HepG2 (cell line): ENCODE data around the gene OPTN. TPM values are rescaled to one million over a fixed set of nuclear protein-coding genes. Genes with fewer than 3 reads are reported as not detected.

Experiments
- GABPB1 ChIP-seq: IDR thresholded peaks from 2 replicates; pipeline ENCODE4 v1.6.1; 2016; ENCODE audit warnings: mild to moderate bottlenecking, missing genetic modification reagents, moderate library complexity, missing compliant biosample characterization
- GPBP1L1 ChIP-seq: sonication (generic); formaldehyde crosslinking; IDR thresholded peaks from 2 replicates; pipeline ENCODE4 v1.5.0; 2020; ENCODE audit warnings: mild to moderate bottlenecking, missing genetic modification reagents
- HNRNPK ChIP-seq: fragments of 200-400 bp; formaldehyde crosslinking; IDR thresholded peaks from 2 replicates; pipeline ENCODE4 v1.6.1; 2018; ENCODE audit warnings: low read length, low read depth, moderate library complexity, mild to moderate bottlenecking; ENCODE audit not compliant: poor library complexity, severe bottlenecking
- KLF6 ChIP-seq: IDR thresholded peaks from 2 replicates; pipeline ENCODE4 v1.8.0; 2016; ENCODE audit warnings: missing biosample characterization, missing genetic modification reagents
- MIER3 ChIP-seq: IDR thresholded peaks from 2 replicates; pipeline ENCODE4 v1.6.1; 2016; ENCODE audit warnings: missing compliant biosample characterization, borderline replicate concordance
- NFKB2 ChIP-seq: sonication (generic); formaldehyde crosslinking; IDR thresholded peaks from 2 replicates; pipeline ENCODE4 v1.4.0; 2020; ENCODE audit warnings: missing genetic modification reagents, borderline replicate concordance
- NKX3-1 ChIP-seq: sonication (generic); formaldehyde crosslinking; IDR thresholded peaks from 2 replicates; pipeline ENCODE4 v1.5.0; 2020; ENCODE audit warnings: missing genetic modification reagents
- NR3C1 ChIP-seq: sonication (generic); formaldehyde crosslinking; IDR thresholded peaks from 2 replicates; pipeline ENCODE4 v1.4.0; 2020; ENCODE audit warnings: missing genetic modification reagents
- RFX3 ChIP-seq: IDR thresholded peaks from 2 replicates; pipeline ENCODE4 v1.6.1; 2016; ENCODE audit warnings: missing biosample characterization, missing genetic modification reagents
- TOE1 ChIP-seq: sonication (generic); formaldehyde crosslinking; IDR thresholded peaks from 2 replicates; pipeline ENCODE4 v1.4.0; 2020; ENCODE audit warnings: mild to moderate bottlenecking, missing genetic modification reagents
- YEATS2 ChIP-seq: sonication (generic); formaldehyde crosslinking; IDR thresholded peaks from 2 replicates; pipeline ENCODE4 v1.4.0; 2020; ENCODE audit warnings: missing genetic modification reagents, borderline replicate concordance
- ZFP82 ChIP-seq: sonication (generic); formaldehyde crosslinking; IDR thresholded peaks from 2 replicates; pipeline ENCODE4 v1.5.1; 2020; ENCODE audit warnings: mild to moderate bottlenecking, missing genetic modification reagents, borderline replicate concordance
- ZGPAT ChIP-seq: IDR thresholded peaks from 2 replicates; pipeline ENCODE4 v1.6.1; 2016; ENCODE audit warnings: mild to moderate bottlenecking
- ZNF224 ChIP-seq: sonication (generic); formaldehyde crosslinking; IDR thresholded peaks from 2 replicates; pipeline ENCODE4 v1.5.0; 2020; ENCODE audit warnings: mild to moderate bottlenecking, missing genetic modification reagents
- ZNF790 ChIP-seq: sonication (generic); formaldehyde crosslinking; IDR thresholded peaks from 2 replicates; pipeline ENCODE4 v1.8.0; 2022; ENCODE audit warnings: missing genetic modification reagents, mild to moderate bottlenecking, borderline replicate concordance
- polyA plus RNA-seq, 8 experiments: library from polyadenylated mRNA; depleted of rRNA in 3 of 8; stranded (reverse) in 7 of 8; unstranded in 1 of 8; fragments of >200 nt; fragmentation: Illumina TruSeq in 4 of 8; extraction: Trizol in 4 of 8; gene quantifications; 2 replicates each; pipeline versions ENCODE4 v1.2.1 to v1.2.3, GENCODE V29; 2011 to 2016; ENCODE audit warnings: low read depth in 4 of 8, missing spikeins in 1 of 8, mixed read lengths in 1 of 8; ENCODE audit not compliant: insufficient read depth in 1 of 8
- total RNA-seq, 5 experiments: library from RNA; depleted of rRNA; stranded (reverse); fragments of >200 nt; fragmentation: Illumina TruSeq; extraction: Trizol; gene quantifications; 2 replicates each; pipeline ENCODE4 v1.2.3, GENCODE V29; 2016; ENCODE audit warnings: low read depth in 1 of 5
- TF ChIP-seq, protein P1 (sequence below): sonication (generic); formaldehyde crosslinking; IDR thresholded peaks from 2 replicates; pipeline ENCODE4 v1.4.0; 2020; ENCODE audit warnings: missing genetic modification reagents
- TF ChIP-seq, protein P2 (sequence below): sonication (generic); formaldehyde crosslinking; IDR thresholded peaks from 2 replicates; pipeline ENCODE4 v1.8.0; 2022; ENCODE audit warnings: mild to moderate bottlenecking, missing genetic modification reagents, moderate library complexity
- TF ChIP-seq, protein P3 (sequence below): sonication (generic); formaldehyde crosslinking; IDR thresholded peaks from 2 replicates; pipeline ENCODE4 v1.5.0; 2020; ENCODE audit warnings: mild to moderate bottlenecking, missing genetic modification reagents, moderate library complexity
- TF ChIP-seq, protein P4 (sequence below): sonication (generic); formaldehyde crosslinking; IDR thresholded peaks from 2 replicates; pipeline ENCODE4 v1.4.0; 2020; ENCODE audit warnings: missing genetic modification reagents; ENCODE audit errors: not compliant biosample characterization
- TF ChIP-seq, protein P5 (sequence below): sonication (generic); formaldehyde crosslinking; IDR thresholded peaks from 2 replicates; pipeline ENCODE4 v1.4.0; 2020; ENCODE audit warnings: missing genetic modification reagents, borderline replicate concordance

Gene OPTN
- total and polyA plus RNA-seq, 2 of the 13 experiments (the other 11 are each of a cell fraction or from before 2014, with no cell fraction given), result 13.4 to 46.6 TPM

GRCh38 chr10:13080643-13081042 lies 19.3 kb upstream of the OPTN start (continued):
- TF ChIP-seq, protein P1, sequence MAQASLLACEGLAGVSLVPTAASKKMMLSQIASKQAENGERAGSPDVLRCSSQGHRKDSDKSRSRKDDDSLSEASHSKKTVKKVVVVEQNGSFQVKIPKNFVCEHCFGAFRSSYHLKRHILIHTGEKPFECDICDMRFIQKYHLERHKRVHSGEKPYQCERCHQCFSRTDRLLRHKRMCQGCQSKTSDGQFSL (CRISPR knock-in tag), result no peak
- no peak for TF ChIP-seq ZNF224 (CRISPR knock-in tag)
- TF ChIP-seq, protein P2, sequence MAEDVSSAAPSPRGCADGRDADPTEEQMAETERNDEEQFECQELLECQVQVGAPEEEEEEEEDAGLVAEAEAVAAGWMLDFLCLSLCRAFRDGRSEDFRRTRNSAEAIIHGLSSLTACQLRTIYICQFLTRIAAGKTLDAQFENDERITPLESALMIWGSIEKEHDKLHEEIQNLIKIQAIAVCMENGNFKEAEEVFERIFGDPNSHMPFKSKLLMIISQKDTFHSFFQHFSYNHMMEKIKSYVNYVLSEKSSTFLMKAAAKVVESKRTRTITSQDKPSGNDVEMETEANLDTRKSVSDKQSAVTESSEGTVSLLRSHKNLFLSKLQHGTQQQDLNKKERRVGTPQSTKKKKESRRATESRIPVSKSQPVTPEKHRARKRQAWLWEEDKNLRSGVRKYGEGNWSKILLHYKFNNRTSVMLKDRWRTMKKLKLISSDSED (CRISPR knock-in tag), result no peak
- no peak for TF ChIP-seq KLF6 (CRISPR knock-in tag)
- peak; percentile 39; the same call in 1 of the 2 replicates for TF ChIP-seq RFX3
- TF ChIP-seq, protein P3, sequence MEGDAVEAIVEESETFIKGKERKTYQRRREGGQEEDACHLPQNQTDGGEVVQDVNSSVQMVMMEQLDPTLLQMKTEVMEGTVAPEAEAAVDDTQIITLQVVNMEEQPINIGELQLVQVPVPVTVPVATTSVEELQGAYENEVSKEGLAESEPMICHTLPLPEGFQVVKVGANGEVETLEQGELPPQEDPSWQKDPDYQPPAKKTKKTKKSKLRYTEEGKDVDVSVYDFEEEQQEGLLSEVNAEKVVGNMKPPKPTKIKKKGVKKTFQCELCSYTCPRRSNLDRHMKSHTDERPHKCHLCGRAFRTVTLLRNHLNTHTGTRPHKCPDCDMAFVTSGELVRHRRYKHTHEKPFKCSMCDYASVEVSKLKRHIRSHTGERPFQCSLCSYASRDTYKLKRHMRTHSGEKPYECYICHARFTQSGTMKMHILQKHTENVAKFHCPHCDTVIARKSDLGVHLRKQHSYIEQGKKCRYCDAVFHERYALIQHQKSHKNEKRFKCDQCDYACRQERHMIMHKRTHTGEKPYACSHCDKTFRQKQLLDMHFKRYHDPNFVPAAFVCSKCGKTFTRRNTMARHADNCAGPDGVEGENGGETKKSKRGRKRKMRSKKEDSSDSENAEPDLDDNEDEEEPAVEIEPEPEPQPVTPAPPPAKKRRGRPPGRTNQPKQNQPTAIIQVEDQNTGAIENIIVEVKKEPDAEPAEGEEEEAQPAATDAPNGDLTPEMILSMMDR (CRISPR knock-in tag), result peak; percentile 66
- TF ChIP-seq TOE1 (CRISPR knock-in tag), result no peak
- TF ChIP-seq NR3C1 (CRISPR knock-in tag), result no peak
- TF ChIP-seq MIER3 (CRISPR knock-in tag), result peak; percentile 78; the same call in 1 of the 2 replicates
- TF ChIP-seq GPBP1L1, result no peak
- no peak for TF ChIP-seq NKX3-1 (CRISPR knock-in tag)
- TF ChIP-seq ZNF790 (CRISPR knock-in tag), result no peak
- TF ChIP-seq ZGPAT, result 0 out of 2 replicates have a peak, but pooled peaks have one; percentile 32
- TF ChIP-seq HNRNPK, result no peak
- no peak for TF ChIP-seq YEATS2 (CRISPR knock-in tag)
- no peak for TF ChIP-seq ZFP82 (CRISPR knock-in tag)
- no peak for TF ChIP-seq NFKB2 (CRISPR knock-in tag)
- TF ChIP-seq, protein P4, sequence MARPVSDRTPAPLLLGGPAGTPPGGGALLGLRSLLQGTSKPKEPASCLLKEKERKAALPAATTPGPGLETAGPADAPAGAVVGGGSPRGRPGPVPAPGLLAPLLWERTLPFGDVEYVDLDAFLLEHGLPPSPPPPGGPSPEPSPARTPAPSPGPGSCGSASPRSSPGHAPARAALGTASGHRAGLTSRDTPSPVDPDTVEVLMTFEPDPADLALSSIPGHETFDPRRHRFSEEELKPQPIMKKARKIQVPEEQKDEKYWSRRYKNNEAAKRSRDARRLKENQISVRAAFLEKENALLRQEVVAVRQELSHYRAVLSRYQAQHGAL (CRISPR knock-in tag), result no peak
- TF ChIP-seq, protein P5, sequence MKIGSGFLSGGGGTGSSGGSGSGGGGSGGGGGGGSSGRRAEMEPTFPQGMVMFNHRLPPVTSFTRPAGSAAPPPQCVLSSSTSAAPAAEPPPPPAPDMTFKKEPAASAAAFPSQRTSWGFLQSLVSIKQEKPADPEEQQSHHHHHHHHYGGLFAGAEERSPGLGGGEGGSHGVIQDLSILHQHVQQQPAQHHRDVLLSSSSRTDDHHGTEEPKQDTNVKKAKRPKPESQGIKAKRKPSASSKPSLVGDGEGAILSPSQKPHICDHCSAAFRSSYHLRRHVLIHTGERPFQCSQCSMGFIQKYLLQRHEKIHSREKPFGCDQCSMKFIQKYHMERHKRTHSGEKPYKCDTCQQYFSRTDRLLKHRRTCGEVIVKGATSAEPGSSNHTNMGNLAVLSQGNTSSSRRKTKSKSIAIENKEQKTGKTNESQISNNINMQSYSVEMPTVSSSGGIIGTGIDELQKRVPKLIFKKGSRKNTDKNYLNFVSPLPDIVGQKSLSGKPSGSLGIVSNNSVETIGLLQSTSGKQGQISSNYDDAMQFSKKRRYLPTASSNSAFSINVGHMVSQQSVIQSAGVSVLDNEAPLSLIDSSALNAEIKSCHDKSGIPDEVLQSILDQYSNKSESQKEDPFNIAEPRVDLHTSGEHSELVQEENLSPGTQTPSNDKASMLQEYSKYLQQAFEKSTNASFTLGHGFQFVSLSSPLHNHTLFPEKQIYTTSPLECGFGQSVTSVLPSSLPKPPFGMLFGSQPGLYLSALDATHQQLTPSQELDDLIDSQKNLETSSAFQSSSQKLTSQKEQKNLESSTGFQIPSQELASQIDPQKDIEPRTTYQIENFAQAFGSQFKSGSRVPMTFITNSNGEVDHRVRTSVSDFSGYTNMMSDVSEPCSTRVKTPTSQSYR, result peak; percentile 23; the same call in 1 of the 2 replicates
- peak; percentile 93 for TF ChIP-seq GABPB1 (CRISPR knock-in tag)
